ENCODE data around the gene SKIDA1.

Gene SKIDA1

DNA sequence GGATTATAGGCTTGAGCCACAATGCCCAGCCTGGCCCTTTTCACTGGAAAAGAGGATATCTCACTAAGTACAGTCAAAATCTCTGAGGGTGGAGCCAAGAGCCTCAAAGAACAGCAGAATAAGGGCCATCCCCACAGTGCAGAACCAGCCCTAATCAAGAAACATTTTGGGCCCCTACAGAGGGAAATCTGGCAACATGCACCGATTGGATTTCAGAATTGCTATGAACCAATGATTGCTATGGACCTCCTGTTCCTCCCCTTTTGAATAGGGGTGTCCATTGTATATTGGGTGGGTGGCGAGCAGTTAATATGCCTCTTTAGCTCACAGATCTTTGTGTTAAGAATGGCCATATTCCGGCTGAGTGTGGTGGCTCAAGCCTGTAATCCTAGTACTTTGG is 42.7 kb downstream of the SKIDA1 start:
- no peak for DNase-seq (ENCODE audit: low read depth in 2 of 2)

DNA sequence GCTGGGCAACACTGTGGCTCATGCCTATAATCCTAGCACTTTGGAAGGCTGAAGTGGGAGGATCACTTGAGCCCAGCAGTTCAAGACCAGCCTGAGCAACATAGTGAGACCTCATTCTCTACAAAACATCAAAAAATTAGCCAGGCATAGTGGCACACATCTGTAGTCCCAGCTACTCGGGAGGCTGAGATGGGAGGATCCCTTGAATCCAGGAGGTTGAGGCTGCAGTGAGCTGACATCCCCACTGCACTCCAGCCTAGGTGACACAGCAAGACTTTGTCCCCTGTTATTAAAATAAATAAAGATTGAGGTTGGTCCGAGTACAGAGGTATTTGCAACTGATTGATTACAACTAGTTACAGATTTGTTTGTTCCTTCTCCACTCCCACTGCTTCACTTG is 44.1 kb downstream of the SKIDA1 start:
- no peak for DNase-seq (ENCODE audit: low read depth in 2 of 2)

- DNase-seq (ENCODE audit: low read depth in 2 of 2): no peak
Observed at GRCh38 chr10:21479570-21480315, 45.7 kb downstream of the SKIDA1 start.

GRCh38 chr10:21475393-21475792 is 50.1 kb downstream of the SKIDA1 start:
- no peak for DNase-seq (ENCODE audit: low read depth in 2 of 2)

DNA sequence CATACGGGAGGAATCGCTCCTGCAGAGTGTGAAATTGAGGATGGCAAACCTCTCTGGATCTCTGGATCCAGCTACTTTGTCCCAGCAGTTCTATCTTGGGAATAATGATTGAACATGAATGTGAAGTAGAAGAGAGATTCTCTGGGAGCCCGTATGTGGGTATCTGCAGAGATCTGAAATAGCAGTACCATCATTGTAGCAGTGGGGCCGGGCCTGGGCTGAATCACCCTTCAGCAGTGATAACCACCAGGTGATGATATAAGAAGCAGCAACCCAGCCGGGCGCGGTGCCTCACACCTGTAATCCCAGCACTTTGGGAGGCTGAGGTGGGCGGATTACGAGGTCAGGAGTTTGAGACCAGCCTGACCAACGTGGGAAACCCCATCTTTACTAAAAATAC is 51.9 kb downstream of the SKIDA1 start:
- DNase-seq (ENCODE audit: low read depth in 2 of 2): no peak

DNA sequence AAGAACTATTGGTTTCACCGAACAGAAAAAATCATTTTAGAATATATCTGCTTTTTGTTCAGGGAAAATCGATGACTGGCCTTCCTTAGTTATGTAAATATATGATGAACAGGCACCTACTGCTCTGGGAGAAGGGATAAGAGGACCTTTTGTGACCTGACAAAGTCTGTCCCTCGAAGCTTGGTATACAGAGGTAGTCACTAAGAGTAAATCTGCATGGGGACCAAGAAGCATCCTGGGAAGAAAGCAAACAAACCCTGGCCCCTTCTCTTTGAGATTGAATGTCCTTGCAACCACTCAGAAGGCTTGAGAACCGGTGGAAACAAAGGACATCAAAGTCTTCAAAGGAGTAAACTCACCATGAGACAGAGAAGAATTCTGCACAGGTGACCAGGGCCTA is 52.3 kb downstream of the SKIDA1 start:
- no peak for DNase-seq (ENCODE audit: low read depth in 2 of 2)

- DNase-seq (ENCODE audit: low read depth in 2 of 2): no peak
Observed at GRCh38 chr10:21468086-21468485, 57.4 kb downstream of the SKIDA1 start.

GRCh38 chr10:21467633-21468032 is 57.8 kb downstream of the SKIDA1 start:
- no peak for DNase-seq (ENCODE audit: low read depth in 2 of 2)

DNA sequence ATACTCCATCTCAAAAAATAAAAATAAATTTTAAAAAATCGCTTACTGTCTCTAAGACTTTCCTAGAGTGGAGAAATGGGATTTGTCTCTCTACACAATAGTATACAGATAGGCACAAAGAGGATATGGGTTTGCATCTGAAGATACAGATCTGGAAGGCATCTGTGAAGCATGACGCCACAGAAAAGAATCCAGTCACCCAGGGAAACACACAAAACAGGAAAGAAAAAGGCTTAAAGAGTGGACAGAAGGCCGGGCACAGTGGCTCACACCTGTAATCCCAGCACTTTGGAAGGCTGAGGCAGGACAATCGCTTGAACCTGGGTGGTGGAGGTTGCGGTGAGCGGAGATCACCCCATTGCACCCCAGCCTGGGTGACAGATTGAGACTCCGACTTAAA is 61.3 kb downstream of the SKIDA1 start:
- no peak for DNase-seq (ENCODE audit: low read depth in 2 of 2)
